ENCODE results near the gene CPEB4.

The CPEB4 gene

DNA sequence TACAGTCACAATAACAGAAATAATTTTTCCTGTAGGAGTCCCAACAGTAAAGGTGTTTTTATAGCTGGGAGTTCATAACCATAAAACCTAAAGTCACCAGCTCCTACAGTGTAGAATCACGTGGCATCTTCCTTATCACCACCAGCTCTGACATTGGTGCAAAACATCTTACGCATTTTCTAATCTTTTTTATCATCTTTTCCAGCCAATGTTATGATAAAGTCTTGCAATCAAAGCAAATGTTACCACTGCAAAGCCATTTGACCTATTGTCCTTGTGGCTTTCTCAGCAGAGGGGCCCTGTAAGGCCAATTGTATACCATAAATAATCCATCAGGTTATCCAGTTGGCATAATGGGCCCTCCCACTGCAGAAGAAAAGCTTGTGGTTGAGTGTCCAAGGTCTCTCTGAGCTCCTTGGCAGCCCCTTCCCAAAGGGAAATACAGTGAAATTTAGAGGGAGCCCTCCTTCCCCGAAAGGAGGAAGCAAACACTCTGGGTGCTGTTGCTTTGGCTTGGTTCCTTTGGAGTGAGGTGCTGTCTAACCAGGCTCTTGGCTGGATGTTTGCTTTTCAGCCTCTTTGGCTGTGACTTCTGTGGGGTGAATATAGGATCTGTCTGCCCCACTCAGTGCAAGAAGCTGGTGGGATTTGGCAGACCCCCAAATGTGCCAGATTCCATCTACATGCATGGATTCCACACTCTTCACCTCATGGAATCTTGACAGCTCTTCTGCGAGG is 29.3 kb upstream of the CPEB4 start:
- DNase-seq (ENCODE audit: low read depth, low spot score): no peak

DNA sequence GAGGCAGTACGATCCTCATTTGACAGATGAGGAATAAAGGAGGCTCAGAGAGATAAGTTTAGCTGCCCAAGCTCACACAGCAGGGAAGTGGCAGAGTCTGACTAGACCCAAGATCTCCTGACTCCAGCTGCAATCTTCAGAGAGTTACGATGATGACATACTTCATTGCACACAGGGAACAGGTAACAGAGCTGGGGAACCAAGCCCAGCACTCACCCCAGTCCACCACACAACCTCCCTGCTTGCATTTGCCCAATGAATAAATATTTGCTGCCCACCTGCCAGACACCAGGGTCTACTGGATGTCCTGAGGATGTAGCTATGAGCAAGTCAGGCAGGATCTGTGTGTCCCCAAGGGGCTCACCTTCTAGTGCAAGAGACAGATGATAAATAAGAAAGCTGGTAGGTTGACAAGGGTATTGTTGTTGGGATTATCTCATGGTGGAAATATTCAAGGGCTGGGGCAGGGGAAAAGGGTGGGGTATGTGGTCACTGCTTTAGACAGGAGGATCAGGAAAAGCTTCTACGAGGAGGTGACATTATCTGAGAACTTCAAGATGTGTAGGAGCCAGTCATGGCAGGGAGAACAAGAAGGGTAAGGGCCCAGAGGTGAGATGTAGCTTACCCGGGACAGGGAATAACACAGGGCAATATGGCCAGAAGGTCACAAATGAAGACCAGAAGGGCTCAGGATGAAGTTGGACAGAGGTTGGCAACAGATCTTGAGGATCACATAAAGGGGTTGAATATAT is 28.6 kb upstream of the CPEB4 start:
- DNase-seq (ENCODE audit: low read depth, low spot score): no peak

DNA sequence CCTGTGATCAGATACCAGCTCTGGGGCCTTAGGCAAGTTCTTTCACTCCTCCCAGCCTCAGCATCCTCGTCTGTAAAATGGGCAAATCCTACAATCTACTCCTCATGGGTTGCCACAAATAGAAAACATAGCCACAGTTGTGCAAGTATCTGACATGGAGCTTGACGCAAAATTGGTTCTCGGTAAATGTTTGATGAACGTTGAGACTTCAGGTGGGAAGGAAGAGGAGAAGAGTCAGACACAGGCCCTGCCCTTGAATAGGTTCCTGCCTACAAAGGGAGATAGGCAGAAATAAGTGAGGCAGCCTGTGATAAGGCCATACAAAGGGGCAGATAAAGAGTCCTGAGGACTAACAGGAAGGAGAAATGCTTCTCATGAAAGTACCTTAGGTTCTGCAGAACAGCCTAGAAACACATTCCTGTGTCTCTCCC is 26.1 kb upstream of the CPEB4 start:
- no peak for DNase-seq (ENCODE audit: low read depth, low spot score)

DNA sequence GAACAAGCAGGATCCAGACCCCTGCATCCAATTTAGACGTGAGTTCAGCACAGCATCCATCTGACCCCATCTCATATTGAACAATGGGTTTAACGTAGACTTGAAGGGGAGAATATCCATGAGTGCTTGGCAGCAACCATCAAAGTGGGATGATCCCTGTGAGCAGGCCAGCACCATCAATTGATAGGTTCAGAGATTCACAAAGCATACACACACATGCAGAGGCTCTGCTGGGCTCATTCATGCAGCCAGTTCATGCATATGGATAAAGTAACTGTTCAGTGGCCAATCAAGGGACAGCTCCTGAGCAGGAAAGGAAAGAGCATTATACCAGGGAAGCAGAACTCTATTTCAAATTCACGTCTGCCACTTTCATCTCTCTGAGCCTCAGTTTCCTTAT is 24.8 kb upstream of the CPEB4 start:
- DNase-seq (ENCODE audit: low read depth, low spot score): no peak

DNA sequence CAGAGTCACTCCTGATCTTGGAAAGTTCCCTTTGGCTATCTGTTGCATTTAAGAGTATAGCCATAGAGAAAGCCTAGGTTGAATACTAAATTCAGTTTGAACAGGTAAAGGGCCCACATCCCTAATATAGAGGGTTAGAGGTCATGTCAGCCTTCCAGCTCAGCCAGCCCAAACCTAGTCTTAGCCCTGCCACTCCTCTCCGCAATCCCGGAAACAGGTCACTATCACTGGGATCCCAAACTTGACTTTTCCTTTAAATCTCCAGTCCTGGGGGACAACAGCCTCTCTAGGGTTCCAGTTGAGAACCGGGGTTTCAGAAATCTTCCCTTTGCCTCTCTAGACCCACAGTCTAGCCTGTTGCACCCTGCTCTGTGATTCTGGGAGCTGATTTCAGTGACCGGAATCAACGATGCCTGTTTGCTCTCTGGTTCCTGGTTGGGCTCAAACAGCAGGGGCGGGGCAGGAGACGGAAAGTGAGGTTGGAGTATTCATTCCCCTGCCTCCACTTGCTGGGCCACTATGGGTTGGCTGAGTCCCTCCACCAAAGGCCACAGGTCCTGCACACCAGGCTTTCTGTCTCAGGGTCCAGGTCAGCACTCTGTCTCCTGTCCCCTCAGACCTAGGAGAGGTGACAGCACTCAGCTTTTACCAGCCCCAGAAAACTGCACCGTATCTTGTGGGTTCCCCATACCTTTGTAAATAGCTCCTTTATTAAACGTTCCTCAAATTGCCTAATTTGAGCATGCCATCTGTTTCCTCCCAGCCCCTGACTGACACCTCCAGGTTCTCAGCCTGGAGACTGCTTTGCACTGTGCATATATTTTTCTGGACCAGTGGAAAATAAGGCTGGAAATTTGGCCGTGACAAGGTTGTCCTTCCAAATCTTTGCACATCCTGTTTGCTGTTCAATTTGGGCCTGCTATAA is 23.8 kb upstream of the CPEB4 start:
- DNase-seq (ENCODE audit: low read depth, low spot score): no peak

DNA sequence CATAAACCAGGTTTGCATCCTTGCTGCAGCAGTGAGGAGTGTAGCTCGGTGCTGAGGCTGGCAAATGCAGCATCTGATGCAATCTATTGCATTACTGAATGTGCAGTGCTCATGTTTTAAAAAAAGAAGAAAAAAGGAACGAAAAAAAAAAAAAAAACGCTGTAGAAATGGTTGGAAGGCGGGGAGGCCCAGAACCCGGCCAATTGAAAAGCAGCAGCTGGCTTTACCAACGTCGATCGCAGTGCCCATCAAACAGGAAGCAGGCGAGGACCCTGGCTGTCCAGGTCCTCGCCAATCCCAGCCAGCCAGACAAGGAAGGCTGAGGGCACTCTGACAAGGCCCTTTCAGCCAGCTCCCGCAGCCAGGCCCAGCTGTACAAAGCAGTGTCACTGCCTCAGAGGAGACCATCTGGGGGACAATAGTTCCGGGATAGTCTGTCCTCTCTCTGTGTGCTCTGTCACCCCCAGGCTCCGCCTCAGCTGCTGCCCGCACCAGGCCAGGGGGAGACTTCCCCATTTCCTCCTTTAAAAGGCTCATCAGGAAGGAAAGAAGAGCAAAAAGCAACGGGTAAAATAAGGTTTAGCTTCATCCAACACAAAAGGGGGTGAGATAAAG is 21.8 kb upstream of the CPEB4 start:
- DNase-seq (ENCODE audit: low read depth, low spot score): no peak

DNA sequence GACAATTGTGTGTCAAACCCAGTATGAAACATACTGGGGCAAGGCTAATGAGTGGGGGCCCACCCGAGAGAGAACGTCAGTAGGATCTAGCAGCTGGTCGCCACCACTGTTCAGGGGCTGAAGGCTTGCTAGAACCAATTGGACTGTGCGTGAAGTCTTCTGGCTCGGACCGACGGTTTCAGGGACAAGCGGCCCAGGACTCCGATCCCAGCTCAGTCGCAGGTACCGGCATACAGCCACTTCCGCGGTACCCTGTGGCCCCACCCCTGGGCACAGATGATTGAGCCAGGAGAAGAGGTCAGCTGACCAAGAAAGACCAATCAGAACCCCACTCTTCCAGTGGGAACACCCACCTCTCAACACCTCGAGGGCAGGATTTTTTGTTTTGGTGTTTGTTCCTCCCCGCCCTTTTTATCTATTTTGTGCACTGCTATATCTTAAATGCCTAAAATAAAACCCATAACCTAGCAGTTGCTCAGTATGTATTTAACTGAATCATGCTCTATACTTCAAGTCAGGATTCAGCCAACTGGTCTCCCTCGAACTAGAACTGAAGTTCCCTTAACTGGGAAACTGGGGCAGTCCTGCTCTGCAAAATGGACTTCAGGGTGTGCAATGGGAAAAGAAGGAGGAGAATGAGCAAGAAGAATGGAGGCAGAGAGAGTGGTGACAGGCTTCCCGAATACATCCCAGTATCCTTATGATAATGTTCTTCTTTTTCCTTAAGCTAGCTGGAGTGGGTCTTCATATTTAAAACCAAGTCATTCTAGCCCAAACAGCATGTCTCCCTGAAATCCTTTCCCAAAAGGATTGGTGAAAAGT is 21.1 kb upstream of the CPEB4 start:
- DNase-seq (ENCODE audit: low read depth, low spot score): no peak

DNA sequence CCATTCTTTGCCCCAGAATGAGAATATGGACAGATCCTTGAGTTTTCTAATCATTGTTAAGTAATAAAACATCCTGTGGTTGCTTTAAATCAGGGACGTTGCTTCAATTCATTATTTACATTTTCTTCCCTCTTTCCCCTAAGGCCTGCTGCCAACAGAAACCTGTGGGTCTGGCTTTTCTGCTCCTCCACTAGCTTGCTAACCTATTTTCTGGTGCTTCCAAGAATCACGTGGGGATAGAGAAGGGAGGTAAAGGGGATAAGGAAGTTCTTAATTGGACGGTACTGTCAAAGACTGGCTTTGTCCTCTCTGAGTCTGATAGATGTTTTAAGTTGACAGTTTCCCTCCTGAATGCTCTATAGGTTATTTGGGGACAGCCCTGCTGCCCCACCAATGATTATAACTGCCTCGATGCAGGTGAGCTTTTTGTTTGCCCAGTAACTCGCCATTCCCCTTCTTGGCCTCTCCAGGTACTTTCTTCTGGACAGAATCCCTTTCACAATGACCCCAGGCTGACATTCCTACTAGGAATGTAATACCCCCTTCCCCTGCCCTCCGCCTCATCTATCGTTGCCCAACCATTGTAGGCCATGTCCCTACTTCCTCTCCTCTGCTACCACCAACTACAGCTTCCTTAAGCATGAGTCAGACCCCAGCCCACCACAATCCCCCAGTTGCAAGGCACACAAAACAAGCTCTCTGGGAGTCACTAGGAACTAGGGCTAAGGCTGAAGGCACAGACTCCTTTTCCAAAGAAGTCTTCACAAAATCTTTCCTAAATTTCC is 19.9 kb upstream of the CPEB4 start:
- DNase-seq (ENCODE audit: low read depth, low spot score): no peak

DNA sequence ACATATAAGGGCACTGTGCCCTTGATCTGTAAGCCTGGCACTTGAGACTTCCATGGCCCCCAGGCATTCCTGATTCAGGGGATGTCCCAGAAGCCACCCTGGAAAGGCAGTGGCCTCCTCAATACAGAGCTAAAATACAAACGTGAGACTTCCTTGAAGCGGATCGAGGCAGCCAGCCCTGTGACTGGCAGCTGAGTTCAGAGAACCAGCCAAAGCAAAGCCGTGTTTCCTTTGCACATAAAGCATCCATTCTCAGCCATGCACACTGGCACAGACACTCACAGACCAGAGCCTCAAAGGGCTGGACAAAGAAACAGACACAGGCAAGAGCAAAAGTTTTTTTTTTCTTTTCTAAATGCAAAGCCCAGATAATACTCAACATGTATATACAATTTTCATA is 18.8 kb upstream of the CPEB4 start:
- DNase-seq (ENCODE audit: low read depth, low spot score): no peak

DNA sequence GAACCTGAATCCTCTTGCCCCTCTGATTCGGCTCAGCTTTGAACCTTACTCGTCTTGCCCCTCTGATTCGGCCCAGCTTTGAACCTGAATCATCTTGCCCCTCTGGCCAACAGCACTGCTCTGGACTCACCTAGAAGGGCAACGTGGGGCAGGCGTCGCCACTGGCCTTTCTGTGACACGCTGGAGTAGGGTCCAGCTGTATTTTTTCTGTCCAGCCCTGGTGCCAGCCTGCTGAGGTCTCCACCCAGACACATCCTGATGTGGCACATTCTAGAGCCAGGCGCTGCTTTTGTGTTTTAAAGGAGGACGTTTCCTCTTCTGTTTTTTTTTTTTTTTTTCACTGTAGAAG is 15.2 kb upstream of the CPEB4 start:
- DNase-seq (ENCODE audit: low read depth, low spot score): no peak

DNA sequence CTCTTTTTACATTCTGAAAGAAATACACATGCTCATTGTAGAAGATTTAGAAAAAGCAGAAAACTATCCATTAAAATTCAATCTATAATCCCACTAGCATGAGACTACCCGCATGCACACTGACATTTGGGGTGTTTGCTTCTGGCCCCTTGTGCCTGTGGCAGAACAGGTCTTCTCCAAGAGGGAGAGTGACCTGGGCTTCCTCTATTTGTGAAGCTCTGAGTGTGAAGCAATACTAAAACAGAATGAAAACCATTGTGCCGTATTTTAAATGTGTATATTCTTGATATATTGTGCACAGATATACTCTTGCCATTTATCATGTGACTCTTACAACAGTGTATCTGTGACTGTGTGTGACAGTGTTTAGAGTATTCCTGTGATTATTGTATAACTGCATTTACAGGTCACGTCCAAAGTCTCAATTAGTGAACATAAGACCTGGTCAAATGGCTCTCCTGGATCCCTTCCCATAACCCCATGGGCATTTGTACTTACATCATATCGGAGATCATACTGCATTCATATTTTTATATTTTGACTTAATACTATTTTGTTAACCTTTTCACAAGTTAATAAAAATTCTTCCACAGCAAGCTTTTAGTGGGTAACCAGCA is 14.7 kb upstream of the CPEB4 start:
- DNase-seq (ENCODE audit: low read depth, low spot score): no peak

DNA sequence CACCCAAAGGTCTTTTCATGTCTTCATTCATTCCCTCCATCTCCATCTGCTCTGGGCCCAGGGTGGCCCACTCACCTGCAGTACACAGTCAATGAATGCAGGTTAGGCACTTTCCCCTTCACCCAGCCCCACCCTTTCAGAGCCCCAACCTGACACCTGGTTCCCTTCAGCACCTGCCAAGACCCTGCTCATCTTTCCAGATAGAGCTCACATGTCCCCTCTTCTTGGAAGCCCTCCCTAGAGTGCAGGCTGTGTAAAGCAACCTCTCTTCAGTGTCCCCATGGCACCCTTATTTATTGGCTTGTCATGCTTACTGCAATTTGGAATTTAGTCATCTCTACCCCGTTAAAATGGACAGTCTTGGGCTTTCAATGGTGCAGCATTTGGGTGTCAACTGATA is 13.0 kb upstream of the CPEB4 start:
- no peak for DNase-seq (ENCODE audit: low read depth, low spot score)

DNA sequence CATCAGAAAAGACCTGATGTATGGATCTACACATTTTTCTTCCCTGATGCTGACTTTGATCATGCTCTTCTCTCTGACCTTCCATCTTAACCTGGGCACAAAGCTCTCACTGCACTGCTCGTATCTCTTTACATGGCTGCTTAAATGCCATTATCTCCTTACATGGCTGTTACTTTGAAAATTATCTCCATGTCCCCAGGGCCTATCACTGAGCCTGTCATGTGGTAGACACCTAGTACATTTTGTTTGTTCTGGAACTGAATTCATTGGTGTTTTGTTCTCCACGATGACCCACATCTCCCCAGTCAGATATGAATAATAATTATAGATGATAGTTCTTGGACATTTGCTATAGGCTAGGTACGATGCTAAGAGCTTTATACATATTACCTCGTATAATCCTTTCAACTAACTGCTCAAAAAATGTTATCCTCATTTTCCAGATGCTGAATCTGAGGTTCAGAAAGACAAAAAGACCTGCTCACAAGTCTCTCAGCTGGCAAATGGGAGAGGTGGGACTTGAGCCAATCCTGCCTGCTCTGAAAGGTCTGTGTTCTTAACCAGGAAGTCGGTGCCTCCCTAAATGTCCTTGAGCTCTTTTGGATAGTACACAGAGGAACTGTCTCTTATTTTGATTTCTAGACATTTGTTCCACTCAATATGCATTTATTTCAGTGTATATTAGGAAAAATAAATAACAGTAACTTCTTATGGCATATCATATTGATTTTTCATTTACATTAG is 9.8 kb upstream of the CPEB4 start:
- DNase-seq (ENCODE audit: low read depth, low spot score): no peak

DNA sequence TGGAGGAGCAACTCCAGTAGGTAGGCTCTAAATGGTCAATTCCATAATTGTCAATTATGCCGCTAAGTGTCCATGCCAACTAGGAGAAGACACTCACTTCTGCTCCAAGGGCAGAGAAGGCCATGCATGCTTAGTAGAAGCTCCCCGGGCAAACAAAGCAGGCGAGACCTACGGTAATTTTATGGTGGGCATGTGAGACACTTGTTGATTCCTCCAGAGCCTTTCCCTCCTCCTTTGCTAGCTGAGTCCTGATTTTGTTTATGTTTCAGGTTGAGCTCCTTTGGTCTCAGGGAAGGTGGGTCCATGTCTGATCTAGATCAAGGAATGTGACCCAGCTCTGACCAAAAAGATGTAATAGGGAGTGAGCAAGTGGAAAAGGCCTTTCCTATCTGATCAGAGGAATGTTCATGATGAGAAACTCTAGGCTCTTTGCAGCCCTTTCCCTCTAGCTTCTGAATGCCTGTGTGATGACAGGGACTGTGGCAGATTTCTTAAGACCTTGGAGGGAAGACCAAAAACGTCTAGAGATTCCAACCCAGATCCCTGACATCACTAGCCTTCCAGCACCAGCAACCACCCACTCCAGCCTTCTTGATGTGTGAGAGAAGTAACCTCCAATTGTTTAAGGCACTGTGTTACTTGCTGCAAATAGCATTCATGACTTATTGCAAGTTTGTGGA is 7.7 kb upstream of the CPEB4 start:
- no peak for DNase-seq (ENCODE audit: low read depth, low spot score)

DNA sequence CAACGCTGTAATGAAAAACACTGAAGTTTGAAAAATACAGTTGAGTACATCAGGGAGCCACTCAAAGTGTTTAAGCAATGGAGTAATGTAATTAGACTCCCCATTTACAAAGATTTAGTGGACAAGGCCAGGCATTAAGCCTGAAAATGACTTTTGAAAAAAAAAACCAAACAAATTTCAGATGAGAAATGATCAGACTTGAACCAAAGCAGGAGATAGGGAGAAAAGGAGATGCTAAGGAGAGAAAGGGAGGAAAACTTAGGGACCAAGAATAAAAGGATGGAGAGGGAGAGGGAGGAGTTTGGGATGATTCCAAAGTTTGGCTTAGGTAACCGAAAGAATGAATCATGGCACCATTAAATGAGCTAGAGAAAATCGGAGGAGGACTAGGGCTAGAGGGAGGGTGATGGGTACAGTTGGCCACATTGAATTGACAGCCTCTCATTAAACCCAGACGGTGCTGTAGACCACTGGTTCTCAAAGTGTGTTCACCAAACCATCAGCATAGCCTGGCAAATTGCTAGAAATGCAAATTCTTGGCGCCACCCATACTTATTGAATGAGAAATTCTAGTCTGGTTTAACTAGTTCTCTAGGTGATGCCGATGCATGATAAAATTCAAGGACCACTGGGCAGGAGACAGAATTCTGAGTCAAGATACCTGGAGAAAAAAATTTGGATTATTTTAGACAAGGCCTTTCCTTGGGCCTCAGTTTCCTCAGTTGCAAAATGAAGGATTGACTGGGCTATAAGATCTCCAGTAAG is 6.2 kb upstream of the CPEB4 start:
- no peak for DNase-seq (ENCODE audit: low read depth, low spot score)

DNA sequence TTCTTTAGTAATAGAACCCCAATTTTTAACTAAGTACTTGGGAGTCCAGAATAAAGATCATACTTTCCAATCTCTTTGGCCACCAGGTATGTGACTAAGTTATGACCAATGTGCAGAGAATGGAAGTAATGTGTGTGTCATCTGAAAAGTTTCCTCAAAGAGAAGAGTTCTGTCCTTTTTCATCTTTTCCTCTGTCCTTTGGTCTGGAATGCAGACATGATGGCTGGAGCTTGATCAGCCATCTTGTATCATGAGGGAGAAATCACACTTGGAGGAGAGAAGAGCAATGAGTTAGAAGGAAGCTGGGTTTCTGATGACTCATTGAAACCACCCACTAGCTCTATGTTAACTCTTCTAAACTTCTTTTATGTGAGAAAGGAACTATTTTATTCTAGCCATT is 5.5 kb upstream of the CPEB4 start:
- DNase-seq (ENCODE audit: low read depth, low spot score): no peak

DNA sequence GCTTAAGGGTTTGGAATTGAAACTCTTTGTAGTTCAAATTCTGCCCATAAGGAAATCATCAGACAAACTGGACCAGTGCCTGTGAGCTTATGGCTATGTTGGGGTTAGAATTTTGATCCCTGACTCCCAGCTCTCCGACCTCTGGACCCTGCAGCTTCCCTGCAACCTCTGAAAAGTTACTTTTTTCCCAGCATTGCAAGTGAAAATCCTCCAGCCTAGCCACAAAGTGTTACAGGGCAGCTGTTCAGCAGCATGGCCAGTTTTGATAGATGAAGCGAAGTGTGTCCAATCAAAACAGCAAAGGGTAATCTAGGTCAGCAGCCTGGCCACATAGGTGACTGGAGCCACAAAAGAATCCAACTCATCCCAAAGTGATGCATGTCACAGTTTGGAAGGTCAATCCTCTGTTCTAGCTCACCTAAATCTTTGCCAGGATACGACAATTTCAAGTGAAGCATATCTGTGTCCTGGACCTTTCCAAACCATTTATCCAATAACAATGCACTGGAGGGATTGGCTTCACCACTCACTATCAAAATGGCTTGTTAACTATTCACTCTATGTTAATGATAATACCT is 4.7 kb upstream of the CPEB4 start:
- no peak for DNase-seq (ENCODE audit: low read depth, low spot score)

Data from activated CD4-positive, CD25-positive, alpha-beta regulatory T cell treated with anti-CD3 and anti-CD28 coated beads, Interleukin-2, amount 50 U/mL, for 16 hours (primary cell).